Uterus (tissue), 2 donors: ENCODE data around the gene BRD9.

Source experiments
- CTCF ChIP-seq, 4 experiments: fragments of 200-600 bp in 2 of 4; fragments of 450-650 bp in 2 of 4; sonication (generic) in 2 of 4; IDR thresholded peaks; one replicate each; pipeline ENCODE4 v1.5.1; 2016 to 2019; ENCODE audit warnings: antibody characterized with exemption in 4 of 4, mild to moderate bottlenecking in 2 of 4, moderate library complexity in 1 of 4
- POLR2A ChIP-seq, 2 donors: fragments of 450-650 bp; IDR thresholded peaks; one replicate each; pipeline ENCODE4 v1.6.1; 2016; ENCODE audit warnings: antibody characterized with exemption in 2 of 2, mild to moderate bottlenecking in 1 of 2, moderate library complexity in 1 of 2

GRCh38 chr5:910769-911160, 18.2 kb upstream of the BRD9 start:
- TF ChIP-seq CTCF (IDR thresholded peaks at IDR 0.05) (no peak), POLR2A (IDR thresholded peaks at IDR 0.05) (no peak)
